ENCODE data around the gene TTI1. TPM values are rescaled to one million over a fixed set of nuclear protein-coding genes. Genes with fewer than 3 reads are reported as not detected.

TTI1 gene
- total and polyA plus RNA-seq, 9 donors, result 9.3 to 19.7 (median 16.3) TPM

DNA sequence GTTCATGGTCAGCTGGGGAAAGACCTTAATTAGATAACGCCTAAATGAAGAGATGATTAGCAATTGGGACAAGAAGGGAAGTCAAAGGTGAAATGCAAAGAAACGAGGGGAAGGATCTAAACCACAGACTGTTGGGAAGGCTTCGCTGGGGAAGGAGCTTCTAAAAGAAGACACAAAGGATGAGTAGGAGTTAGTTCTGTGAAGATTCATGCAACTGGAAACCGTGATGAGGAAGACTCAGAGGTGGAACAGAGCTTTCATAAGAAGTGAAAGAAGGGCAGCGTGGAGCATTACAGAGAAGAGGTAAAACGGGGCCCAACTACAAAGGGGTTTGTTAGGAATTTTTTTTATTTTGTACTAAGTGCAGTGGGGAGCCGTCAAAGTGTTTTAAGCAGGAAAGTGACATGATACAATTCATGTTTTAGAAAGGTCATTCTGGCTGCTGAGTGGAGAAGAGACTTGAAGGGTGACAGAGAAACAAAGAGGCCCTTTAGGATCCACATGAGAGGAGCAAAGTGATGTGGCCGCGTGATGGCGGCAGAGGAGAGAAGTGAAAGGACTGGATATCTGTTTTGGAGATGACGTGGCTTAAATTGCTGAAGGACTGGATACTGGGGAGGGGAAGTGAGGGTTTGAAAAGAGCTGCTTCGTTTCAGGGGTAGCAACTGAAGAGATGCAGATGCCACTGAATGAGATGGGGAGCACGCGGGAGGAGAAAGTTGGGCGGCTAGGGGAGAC, 33.6 kb downstream of the TTI1 start:
- TF ChIP-seq EP300 (IDR thresholded peaks at IDR 0.05) (no peak), POLR2A (IDR thresholded peaks at IDR 0.05) (no peak)
- TF ChIP-seq, protein P1, sequence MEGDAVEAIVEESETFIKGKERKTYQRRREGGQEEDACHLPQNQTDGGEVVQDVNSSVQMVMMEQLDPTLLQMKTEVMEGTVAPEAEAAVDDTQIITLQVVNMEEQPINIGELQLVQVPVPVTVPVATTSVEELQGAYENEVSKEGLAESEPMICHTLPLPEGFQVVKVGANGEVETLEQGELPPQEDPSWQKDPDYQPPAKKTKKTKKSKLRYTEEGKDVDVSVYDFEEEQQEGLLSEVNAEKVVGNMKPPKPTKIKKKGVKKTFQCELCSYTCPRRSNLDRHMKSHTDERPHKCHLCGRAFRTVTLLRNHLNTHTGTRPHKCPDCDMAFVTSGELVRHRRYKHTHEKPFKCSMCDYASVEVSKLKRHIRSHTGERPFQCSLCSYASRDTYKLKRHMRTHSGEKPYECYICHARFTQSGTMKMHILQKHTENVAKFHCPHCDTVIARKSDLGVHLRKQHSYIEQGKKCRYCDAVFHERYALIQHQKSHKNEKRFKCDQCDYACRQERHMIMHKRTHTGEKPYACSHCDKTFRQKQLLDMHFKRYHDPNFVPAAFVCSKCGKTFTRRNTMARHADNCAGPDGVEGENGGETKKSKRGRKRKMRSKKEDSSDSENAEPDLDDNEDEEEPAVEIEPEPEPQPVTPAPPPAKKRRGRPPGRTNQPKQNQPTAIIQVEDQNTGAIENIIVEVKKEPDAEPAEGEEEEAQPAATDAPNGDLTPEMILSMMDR (IDR thresholded peaks at IDR 0.05), result no peak
- H3K4me1 ChIP-seq (ENCODE audit: insufficient read depth), result peaks cover 4% of the 10 kb centered on the region
- H3K9me3 ChIP-seq, result no peaks in the 10 kb centered on the region
- DNase-seq, result no peak
- no peak overlapping the region for H3K4me3 ChIP-seq
- intact Hi-C loops (cut with DNase I), result loop anchor here in 3 of 4 donors (10.0 kb wide), 1 partner anchor 435 kb away; no protein-coding TSS in a partner anchor
- no peaks in the 10 kb centered on the region for H3K36me3 ChIP-seq
- H3K27ac ChIP-seq, result no peak overlapping the region
- WGBS, 3 donors, result 89 to 93% (median 90%) methylated on average over 15 of the region's 15 CpGs
- no peaks in the 10 kb centered on the region for H3K27me3 ChIP-seq

GRCh38 chr20:37997516-37997915, 35.7 kb downstream of the TTI1 start:
- 88 to 96% (median 94%) methylated on average over 3 of the region's 3 CpGs for WGBS, 3 donors
- TF ChIP-seq POLR2A (IDR thresholded peaks at IDR 0.05), result no peak
- TF ChIP-seq, protein P1 (IDR thresholded peaks at IDR 0.05), result no peak
- no peak for TF ChIP-seq EP300 (IDR thresholded peaks at IDR 0.05)
- Histone ChIP-seq H3K36me3 (no peaks in the 10 kb centered on the region), H3K27me3 (no peaks in the 10 kb centered on the region), H3K9me3 (no peaks in the 10 kb centered on the region), H3K4me1 (ENCODE audit: insufficient read depth) (peaks cover 3% of the 10 kb centered on the region), H3K4me3 (no peak overlapping the region), H3K27ac (no peak overlapping the region)
- no peak for DNase-seq
- intact Hi-C loops (cut with DNase I), result loop anchor here in 3 of 4 donors (10.0 kb wide), 1 partner anchor 433 kb away; no protein-coding TSS in a partner anchor

DNA sequence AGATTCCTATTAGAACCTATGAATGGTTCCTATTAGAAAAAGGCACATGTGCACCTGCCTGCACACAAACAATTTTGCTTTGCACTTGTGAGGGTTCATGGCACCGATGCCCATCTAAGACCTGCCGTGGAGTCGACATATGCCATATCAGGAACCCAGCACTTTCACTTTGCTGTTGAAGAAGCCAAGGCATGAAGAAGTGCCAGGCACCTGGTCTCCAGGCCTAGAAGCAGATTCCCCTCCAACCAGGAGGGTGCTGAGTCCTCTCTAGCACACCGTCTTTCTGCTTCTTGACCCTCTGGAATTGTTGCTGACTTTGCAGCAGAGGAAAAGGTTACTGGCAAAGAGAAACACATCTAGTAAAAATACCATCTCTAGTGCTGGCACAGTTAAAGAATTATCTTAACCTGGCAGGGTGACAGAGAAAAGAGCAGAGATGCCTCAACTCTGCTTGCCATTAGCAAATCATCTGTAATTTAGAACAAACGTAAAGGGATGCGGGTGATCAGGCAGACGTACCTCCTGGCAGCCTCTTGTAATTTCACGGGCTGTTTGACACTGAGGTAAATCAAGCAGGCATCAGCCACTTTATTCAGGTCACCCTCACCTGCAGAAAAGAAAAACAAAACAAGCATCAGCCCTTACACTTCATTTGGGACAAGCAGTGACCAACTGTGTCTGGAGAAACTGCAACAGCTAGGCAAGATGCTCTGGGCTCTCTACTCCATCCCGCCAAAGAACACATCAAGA, 37.2 kb downstream of the TTI1 start:
- no peak overlapping the region for H3K27ac ChIP-seq
- H3K9me3 ChIP-seq, result no peaks in the 10 kb centered on the region
- no peaks in the 10 kb centered on the region for H3K36me3 ChIP-seq
- intact Hi-C loops (cut with DNase I), result loop anchor here in 3 of 4 donors (10.0 kb wide), 1 partner anchor 431 kb away; no protein-coding TSS in a partner anchor
- H3K4me1 ChIP-seq (ENCODE audit: insufficient read depth), result peaks cover 2% of the 10 kb centered on the region
- TF ChIP-seq EP300 (IDR thresholded peaks at IDR 0.05), result no peak
- TF ChIP-seq, protein P1 (IDR thresholded peaks at IDR 0.05), result no peak
- no peak for TF ChIP-seq POLR2A (IDR thresholded peaks at IDR 0.05)
- no peak overlapping the region for H3K4me3 ChIP-seq
- WGBS, 3 donors, result 83 to 89% (median 84%) methylated on average over 9 of the region's 9 CpGs
- no peaks in the 10 kb centered on the region for H3K27me3 ChIP-seq
- DNase-seq, result no peak

DNA sequence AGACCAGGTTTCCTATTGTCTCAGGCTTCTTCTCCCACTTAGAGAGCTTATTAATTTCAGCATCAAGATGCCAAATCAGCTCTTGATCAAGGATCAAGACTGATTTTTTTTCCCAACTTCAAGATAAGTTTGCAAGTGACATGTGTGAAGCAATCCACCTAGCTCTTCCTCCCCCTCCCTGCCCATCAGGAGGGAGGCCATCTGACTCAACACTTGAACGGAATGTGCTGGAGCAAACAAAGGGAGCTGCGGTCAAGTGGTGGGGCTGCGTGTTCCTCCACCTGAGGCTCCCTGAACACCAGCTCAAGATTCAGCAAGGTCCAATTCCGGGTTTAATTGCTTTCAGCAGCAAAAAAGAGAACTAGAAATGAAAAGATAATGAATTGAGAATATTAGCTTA, 38.7 kb downstream of the TTI1 start:
- intact Hi-C loops (cut with DNase I), result loop anchor here in 3 of 4 donors (10.0 kb wide), 1 partner anchor 430 kb away; no protein-coding TSS in a partner anchor
- H3K9me3 ChIP-seq, result no peaks in the 10 kb centered on the region
- no peak overlapping the region for H3K27ac ChIP-seq
- WGBS, 3 donors, result 81 to 84% (median 82%) methylated on average over 4 of the region's 4 CpGs
- peaks cover 2% of the 10 kb centered on the region for H3K4me1 ChIP-seq (ENCODE audit: insufficient read depth)
- no peak overlapping the region for H3K4me3 ChIP-seq
- TF ChIP-seq, protein P1 (IDR thresholded peaks at IDR 0.05), result no peak
- TF ChIP-seq POLR2A (IDR thresholded peaks at IDR 0.05) (no peak), EP300 (IDR thresholded peaks at IDR 0.05) (no peak)
- H3K36me3 ChIP-seq, result no peaks in the 10 kb centered on the region
- DNase-seq, result no peak
- no peaks in the 10 kb centered on the region for H3K27me3 ChIP-seq

Data from ovary (tissue), 9 donors.